ENCODE results near the gene AP3B1. TPM values are rescaled to one million over a fixed set of nuclear protein-coding genes. Genes with fewer than 3 reads are reported as not detected.

Gene AP3B1
- total and polyA plus RNA-seq, 12 donors = 22.0 to 59.1 (median 34.3) TPM

DNA sequence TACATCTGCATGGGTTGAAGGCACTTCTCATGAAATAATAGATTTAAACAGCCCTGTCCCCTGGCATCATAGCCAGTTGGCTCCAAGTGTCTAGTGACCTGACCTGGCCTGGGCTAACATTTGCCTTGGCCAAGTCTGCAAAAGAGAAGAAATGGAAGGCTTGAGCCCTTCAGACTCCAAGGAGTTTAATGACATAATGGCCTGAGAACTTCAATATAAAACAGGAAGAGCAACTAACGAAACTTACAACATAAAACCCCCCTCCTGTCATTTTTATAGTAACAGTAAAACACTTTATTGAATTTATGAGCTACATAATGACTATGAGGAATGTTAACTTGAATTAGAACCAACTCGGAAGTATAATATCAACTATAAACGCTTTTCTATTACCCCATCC lies 299.6 kb downstream of the AP3B1 start:
- intact Hi-C loops (cut with DNase I) = loop anchor here in 1 of 2 donors (10.0 kb wide), 1 partner anchor 120 kb away; no protein-coding TSS in a partner anchor
- 71 to 76% (median 72%) methylated on average over 3 of the region's 3 CpGs for WGBS, 4 donors
- Histone ChIP-seq H3K27ac (no peak overlapping the region), H3K4me1 (replicated peaks in 1 of 2) (no peaks in the 10 kb centered on the region), H3K9me3 (replicated peaks in 1 of 3) (no peaks in the 10 kb centered on the region), H3K4me3 (no peak overlapping the region), H3K36me3 (replicated peaks in 1 of 2) (no peaks in the 10 kb centered on the region), H3K27me3 (no peaks in the 10 kb centered on the region)
- no peak for DNase-seq
- TF ChIP-seq, protein P1, sequence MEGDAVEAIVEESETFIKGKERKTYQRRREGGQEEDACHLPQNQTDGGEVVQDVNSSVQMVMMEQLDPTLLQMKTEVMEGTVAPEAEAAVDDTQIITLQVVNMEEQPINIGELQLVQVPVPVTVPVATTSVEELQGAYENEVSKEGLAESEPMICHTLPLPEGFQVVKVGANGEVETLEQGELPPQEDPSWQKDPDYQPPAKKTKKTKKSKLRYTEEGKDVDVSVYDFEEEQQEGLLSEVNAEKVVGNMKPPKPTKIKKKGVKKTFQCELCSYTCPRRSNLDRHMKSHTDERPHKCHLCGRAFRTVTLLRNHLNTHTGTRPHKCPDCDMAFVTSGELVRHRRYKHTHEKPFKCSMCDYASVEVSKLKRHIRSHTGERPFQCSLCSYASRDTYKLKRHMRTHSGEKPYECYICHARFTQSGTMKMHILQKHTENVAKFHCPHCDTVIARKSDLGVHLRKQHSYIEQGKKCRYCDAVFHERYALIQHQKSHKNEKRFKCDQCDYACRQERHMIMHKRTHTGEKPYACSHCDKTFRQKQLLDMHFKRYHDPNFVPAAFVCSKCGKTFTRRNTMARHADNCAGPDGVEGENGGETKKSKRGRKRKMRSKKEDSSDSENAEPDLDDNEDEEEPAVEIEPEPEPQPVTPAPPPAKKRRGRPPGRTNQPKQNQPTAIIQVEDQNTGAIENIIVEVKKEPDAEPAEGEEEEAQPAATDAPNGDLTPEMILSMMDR (IDR thresholded peaks at IDR 0.05) = no peak
- no peak for TF ChIP-seq POLR2A (IDR thresholded peaks at IDR 0.05)

DNA sequence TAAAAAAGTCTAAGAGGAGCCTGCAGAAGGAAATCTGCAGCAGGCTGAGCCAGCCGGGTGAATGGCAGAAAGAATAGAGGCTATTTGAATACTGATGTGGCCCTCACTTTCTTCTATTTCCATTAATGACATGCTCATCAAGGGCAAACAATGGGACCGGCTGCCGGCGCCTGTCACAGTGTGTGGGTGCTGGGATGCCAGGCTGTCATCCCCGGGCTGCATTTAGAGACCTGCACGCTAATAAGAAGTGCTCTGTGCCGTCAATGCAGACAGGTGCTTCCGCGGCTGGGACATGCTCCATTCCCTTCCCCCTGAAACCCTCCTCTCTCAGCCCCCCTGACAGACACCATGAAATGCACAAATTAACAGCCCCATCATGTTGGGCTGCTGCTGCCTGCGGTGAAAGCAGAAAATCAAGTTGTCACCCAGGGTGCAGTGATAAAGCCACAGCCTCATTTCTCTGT lies 300.6 kb downstream of the AP3B1 start:
- Histone ChIP-seq H3K9me3 (replicated peaks in 1 of 3) (no peaks in the 10 kb centered on the region), H3K27ac (no peak overlapping the region), H3K4me3 (no peak overlapping the region), H3K36me3 (replicated peaks in 1 of 2) (no peaks in the 10 kb centered on the region), H3K4me1 (replicated peaks in 1 of 2) (no peaks in the 10 kb centered on the region), H3K27me3 (no peaks in the 10 kb centered on the region)
- no peak for DNase-seq
- WGBS, 4 donors = 81 to 84% (median 82%) methylated on average over 2 to 10 of the region's 10 CpGs
- intact Hi-C loops (cut with DNase I) = loop anchor here in 1 of 2 donors (10.0 kb wide), 1 partner anchor 119 kb away; no protein-coding TSS in a partner anchor
- TF ChIP-seq, protein P1 (IDR thresholded peaks at IDR 0.05) = no peak
- no peak for TF ChIP-seq POLR2A (IDR thresholded peaks at IDR 0.05)

GRCh38 chr5:77993141-77993854 lies 301.2 kb downstream of the AP3B1 start:
- Histone ChIP-seq H3K27me3 (no peaks in the 10 kb centered on the region), H3K36me3 (replicated peaks in 1 of 2) (no peaks in the 10 kb centered on the region), H3K27ac (no peak overlapping the region), H3K4me3 (no peak overlapping the region), H3K9me3 (replicated peaks in 1 of 3) (no peaks in the 10 kb centered on the region), H3K4me1 (replicated peaks in 1 of 2) (no peaks in the 10 kb centered on the region)
- DNase-seq = no peak
- TF ChIP-seq POLR2A (IDR thresholded peaks at IDR 0.05) = no peak
- TF ChIP-seq, protein P1 (IDR thresholded peaks at IDR 0.05) = no peak
- intact Hi-C loops (cut with DNase I) = loop anchor here in 1 of 2 donors (10.0 kb wide), 1 partner anchor 118 kb away; no protein-coding TSS in a partner anchor
- 89 to 95% (median 92%) methylated on average over 16 to 17 of the region's 17 CpGs for WGBS, 4 donors

DNA sequence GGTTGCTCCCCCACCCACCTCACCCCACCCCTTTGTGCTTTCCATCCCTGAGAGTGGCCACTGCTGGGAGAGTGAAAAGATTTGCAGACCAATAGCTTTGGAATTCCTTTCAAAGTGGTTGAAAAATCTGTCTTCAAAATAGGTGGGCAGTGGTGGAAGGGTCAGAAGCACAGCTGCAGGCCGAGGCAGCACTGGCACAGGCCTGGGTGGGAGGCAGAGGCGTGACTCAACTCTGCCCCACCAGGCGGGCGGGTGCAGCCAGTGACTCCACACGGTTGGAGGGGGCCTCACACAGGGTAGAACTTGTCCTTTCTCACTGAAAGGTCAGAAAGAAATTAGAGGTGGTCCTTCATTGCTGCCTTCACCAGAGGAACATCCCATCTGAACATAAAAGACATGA lies 303.4 kb downstream of the AP3B1 start:
- DNase-seq = no peak
- H3K36me3 ChIP-seq (replicated peaks in 1 of 2) = no peaks in the 10 kb centered on the region
- 85 to 93% (median 89%) methylated on average over 5 of the region's 5 CpGs for WGBS, 4 donors
- H3K4me1 ChIP-seq (replicated peaks in 1 of 2) = no peaks in the 10 kb centered on the region
- H3K9me3 ChIP-seq (replicated peaks in 1 of 3) = no peaks in the 10 kb centered on the region
- H3K4me3 ChIP-seq = no peak overlapping the region
- no peaks in the 10 kb centered on the region for H3K27me3 ChIP-seq
- no peak overlapping the region for H3K27ac ChIP-seq
- intact Hi-C loops (cut with DNase I) = loop anchor here in 1 of 2 donors (10.0 kb wide), 1 partner anchor 116 kb away; no protein-coding TSS in a partner anchor
- no peak for TF ChIP-seq POLR2A (IDR thresholded peaks at IDR 0.05)
- TF ChIP-seq, protein P1 (IDR thresholded peaks at IDR 0.05) = no peak
